Tongue (tissue), 2 donors: Measurements from ENCODE around the gene SLC6A6. TPM values are rescaled to one million over a fixed set of nuclear protein-coding genes. Genes with fewer than 3 reads are reported as not detected.

Experiments used
- DNase-seq: peaks from one replicate; pipeline ENCODE4 v3.0.0-alpha.2; 2015
- total RNA-seq: library from RNA; depleted of rRNA; stranded (reverse); fragments of >200 nt; gene quantifications from one replicate; pipeline ENCODE4 v1.2.3, GENCODE V29; 2014

Gene SLC6A6
- total RNA-seq, 1 donor from 2014 or later: 19.8 TPM

DNA sequence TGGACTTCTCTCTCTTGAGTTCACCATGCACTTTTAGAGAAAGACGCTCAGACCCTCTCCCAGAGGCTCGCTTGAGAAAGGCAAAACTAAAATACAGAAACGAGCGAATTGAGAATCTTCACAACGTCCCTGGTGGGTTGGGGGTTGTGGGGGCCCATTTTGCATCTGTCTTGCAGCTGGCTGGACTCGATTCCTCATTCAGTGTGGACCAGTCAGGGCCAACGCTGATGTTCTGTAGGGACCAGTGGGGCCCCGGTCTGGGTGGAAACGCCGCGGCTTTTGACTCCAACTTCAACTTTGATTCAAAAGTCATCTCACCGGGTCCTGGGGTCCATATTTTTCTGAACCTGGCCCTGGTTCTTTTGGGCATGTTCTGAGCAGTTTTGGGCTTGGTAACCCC lies 68.1 kb downstream of the SLC6A6 start:
- DNase-seq: no peak

GRCh38 chr3:14471016-14471415 lies 68.6 kb downstream of the SLC6A6 start:
- DNase-seq: no peak

DNA sequence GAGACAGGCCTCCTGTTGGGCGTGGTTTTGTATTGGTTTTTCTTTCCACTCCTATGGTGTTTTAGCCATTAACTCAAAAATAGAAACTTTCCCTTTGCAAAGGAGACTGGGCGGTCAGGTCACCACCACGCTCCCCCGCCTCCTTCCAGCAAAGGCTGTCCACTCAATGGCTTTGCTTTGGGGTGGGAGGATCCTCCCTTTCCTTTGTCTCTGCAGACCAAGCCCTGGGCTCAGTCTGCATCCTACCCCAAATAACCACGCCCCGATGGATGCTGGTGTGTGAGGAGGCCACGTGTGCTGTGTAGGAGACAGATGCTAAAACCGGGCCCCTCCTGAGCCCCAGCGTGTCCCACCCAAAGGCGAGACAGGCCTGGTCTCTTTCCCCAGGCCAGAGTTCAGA lies 69.3 kb downstream of the SLC6A6 start:
- no peak for DNase-seq

DNA sequence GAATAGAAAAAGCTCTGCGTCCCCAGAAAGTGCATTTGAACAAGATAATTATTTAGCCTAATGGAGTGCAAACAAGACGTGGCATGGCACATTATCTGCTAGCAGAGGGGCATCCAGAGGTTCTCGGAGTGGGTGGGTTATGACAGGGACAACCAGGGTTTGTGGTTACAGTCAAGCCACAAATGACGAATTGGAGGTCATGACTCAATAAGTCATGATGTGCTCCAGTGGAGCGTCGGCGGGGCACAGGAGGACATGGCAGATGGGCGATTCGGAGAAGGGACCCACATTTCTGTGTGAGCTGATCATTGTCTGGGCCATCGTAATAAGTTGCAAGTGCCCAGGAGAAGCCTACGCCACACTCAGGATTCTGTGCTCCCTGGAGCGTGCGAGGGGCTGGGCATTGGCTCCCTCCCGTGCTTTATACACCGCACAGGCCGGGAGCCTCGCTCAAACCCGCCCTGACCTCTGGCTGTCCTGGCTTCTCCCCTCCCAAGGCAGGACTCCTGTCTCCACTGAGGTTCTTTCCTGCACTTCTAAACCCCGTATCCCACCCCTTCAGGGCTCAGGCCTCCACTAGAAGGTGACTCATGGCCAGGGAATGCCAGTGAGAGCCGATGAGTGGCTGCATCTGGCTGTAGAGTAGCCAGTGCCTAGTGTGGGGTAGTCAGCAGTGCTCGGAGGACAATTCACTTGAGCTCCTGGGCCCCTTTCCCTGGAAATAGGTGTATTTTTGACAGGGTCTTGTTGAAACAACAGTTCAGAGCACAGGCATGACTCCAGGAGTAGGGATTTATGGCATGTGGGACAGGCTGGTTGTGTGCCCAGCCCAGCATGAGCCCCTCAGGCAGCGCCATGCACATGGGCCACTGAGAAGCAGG lies 70.3 kb downstream of the SLC6A6 start:
- DNase-seq: no peak

GRCh38 chr3:14473411-14473891 lies 71.0 kb downstream of the SLC6A6 start:
- no peak for DNase-seq

DNA sequence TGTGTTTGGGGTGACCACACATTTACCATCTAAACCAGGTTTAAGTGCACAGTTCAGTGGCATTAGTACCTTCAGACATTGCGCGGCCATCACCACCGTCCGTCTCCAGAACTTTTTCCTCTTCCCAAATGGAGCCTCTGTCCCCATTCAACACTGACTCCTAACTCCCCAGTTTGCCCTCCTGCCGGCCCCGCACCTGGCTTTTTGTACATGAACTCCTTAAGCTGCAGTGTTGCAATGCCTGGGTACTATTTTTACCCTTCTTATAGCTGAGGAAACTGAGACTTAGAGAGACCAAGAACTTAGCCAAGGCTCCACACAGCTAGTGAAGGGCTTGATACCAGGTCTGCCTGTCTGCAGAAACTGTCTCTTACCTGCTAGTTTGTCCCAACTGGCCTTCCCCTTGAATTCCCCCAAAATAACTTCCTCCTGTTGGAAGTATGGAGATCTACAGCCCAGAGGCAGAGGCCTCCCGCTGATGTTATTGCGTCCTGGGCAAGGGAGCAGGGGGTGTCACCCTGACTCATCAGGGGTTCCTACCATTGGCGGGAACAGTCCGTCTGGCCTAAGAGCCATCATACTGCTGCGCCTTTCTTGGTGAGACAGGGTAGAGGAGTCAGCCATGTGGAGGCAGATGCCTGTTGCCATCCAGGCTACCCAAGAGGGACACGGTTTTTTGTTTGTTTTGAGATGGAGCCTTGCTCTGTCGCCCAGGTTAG lies 72.1 kb downstream of the SLC6A6 start:
- no peak for DNase-seq

DNA sequence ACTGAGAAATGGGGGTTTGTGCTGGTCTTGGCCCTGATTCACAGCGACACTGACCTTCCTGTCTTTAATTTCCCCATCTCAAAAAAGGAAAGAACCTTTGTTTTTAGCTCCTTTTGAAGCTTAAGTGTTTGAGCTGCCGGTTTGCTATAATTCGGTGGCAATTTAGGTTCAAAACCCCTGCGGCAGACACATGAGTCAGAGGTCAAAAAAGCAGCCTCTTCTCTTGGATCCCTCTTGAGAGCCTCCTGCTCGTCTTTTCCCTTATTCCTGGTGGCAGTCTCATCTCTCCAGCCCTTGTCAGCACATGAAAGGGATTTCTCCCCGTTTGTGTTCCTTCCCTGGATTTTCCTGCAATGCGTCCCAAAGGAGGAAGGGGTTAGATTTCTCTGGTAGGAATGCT lies 73.2 kb downstream of the SLC6A6 start:
- no peak for DNase-seq

DNA sequence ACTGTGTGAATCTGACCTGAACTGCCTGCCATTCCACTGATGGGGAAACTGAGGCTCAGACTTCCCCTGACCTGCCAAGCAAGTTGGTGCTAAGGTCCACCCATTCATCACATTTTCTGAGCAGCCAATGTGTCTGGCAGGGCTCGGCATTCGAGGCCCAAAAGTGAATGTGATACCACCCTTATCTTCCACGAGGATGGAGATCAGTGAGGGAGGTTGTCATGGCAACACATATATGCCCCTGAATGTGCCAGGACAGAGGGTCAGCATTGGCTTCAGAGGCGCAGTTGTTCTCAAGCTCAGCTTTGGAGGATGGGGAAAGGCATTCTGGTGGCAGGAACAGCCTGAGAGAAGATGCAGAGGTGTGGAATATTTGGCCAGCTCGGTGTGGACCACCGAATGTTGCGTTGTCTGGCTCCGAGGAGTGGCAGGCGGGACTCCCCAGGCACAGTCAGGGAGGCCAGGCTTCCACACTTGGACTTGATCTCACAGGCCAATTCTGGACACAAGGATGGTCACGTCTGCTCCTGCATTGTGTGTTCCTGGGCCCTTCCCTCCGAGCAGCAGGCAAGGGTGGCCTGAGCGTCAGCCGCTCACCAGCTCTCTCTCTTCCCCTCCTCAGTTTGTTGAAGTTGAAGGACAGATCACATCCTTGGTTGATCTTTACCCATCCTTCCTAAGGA lies 74.3 kb downstream of the SLC6A6 start:
- DNase-seq: no peak

DNA sequence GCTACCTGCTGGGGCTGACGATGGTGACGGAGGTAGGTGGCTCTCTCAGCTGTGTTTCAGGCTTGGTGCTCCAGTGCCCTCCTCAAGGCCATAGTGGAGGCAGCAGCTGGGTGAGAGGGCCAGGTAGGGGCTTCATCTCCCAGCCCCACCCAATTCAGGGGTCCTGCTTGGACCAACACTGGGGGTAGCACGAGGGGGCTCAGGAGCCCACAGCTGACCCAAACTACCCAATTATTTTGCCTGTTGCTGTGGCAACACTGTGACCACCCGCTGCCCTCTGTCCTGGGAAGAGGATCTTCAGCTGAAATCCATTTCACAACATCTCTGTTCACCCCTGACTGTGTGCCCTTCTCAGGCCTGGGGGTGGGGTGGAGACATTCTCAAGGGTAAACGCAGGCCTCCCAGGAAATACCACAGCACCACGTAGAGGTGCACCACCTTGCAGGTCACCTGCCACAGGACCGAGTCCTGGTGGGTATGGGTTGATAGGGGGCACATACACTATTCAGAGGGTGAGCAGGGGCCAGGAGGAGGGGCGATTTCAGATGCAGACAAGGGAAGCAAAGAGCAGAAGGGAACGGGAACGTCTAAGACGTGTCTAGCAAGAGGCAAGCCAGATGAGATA lies 75.0 kb downstream of the SLC6A6 start:
- no peak for DNase-seq

DNA sequence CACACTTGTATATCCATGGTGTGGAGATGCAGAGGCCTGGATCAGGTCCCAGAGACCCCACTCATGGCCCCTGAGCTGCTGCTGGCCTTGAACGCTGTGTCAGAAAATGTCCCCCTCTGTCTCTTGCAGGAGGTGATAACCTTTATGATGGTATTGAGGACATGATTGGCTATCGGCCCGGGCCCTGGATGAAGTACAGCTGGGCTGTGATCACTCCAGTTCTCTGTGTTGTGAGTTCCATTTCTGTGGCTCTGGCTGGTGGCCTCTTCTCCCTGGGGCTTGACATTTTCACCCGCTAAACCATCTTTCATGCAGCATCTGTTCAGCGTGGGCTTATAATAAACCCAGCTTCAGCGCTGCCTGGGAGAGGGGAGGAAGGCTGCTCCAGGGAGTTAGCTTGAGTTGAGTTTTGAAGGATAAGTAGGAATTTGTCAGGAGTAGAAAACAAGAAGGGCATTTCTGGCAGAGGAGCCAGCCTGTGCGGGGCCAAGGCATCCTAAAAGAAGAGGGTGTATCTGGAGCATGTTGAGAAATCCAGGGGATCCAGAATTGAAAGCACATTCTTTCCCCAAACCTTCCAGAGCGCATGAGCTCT lies 76.6 kb downstream of the SLC6A6 start:
- no peak for DNase-seq

DNA sequence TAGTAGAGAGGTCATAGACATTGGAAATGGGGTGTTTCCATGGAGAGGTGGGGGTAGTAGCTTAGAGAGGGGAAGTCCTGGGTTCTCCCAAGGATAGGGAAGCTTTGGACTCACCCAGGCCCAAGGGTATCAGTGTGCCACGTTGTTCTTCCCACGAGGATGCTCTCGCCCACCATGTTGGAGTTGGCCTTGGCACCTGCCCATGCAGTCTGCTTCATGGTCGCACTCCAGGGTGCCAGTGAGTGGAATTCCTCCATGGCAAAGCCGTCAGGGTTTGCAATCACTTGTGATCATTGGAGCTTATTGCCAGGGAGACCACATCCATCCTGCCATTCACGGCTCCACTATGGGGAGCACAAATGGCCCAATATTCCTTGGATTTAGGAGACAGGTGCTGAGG lies 77.2 kb downstream of the SLC6A6 start:
- DNase-seq: no peak

GRCh38 chr3:14480207-14481017 lies 78.0 kb downstream of the SLC6A6 start:
- DNase-seq: no peak

DNA sequence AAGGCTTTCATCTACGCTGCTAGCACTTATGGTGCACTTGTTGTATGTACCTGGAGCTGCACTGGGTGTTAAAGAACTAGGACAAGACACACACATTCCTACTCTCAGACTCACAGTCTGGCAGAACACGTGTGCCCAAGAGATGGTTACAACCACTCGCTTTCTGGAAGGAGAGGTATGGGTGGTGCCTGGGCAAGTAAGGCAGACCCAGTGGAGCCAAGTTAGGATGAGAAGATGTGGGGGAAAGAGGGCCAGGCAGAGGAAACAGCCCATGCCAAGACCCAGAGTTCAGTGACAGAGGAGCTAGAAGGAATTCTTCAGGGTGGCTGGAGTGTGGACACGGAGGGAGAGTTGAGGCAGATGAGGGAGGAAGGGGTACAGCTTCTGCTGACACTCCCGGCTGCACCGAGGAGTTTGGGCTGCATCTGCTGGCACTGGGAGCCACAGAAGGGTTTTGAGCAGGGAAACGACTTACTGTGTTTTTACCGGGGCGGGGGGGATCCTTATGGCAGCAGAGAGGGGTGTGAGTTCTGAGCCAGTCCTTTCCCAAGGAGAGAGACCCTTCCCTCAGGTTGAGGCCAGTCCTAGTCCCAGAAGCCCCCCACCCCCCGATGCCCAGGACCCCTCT lies 78.7 kb downstream of the SLC6A6 start:
- DNase-seq: no peak

- DNase-seq: no peak
Measured at GRCh38 chr3:14481646-14482036, 79.2 kb downstream of the SLC6A6 start.

DNA sequence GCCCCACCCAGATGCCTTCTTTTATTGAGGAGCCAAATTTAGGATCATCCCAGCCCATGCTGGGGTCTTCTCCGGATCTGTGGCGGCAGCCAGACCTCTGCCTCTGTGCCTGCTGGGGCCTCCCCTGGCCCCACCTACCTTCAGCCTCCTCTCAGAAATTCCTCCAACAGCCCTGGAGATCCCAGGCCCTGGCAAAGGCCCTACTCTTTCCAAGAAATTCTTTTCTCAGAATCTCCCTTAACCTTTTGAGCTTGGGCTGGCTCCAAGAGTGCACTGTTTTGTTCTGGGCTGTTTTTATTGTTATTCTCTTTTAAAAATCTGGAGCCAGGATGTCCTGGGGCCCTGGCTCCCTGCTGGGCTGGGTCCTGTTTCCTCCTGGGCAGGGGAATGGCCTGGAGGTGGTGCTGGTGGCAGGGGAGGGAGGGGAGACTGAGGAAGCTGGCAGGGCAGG lies 79.9 kb downstream of the SLC6A6 start:
- DNase-seq: peak; percentile 37

GRCh38 chr3:14483286-14483685 lies 80.9 kb downstream of the SLC6A6 start:
- no peak for DNase-seq

- DNase-seq: no peak
Measured at GRCh38 chr3:14484741-14485140, 82.3 kb downstream of the SLC6A6 start.

DNA sequence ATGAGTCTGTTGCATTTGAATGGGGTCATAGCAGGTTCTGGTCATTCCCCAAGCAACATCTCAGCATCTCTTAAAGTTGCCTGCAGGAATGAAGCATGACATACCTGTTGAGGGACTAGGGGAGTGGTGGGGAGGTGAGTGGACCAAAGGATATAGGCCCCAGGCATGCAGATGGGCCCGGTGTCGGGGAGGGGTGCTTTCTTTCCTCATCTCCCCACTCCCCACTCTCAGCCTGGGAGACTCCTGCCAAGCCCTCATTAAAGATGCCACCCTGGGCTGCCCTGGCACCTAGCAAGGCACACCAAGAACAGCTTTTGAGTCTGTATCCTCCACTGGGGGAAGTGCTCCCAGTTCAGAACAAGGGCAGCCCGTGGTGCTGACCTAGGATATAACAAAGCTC lies 83.6 kb downstream of the SLC6A6 start:
- no peak for DNase-seq

- no peak for DNase-seq
Measured at GRCh38 chr3:14486460-14486859, 84.1 kb downstream of the SLC6A6 start.

GRCh38 chr3:14487086-14487485 lies 84.7 kb downstream of the SLC6A6 start:
- DNase-seq: no peak

- no peak for DNase-seq
Measured at GRCh38 chr3:14487821-14488220, 85.4 kb downstream of the SLC6A6 start.
